Loucy (cell line): Measurements from ENCODE around the gene GNAT1.

Experiments
- CTCF ChIP-seq: fragments of 200-600 bp; sonication (generic); conservative IDR thresholded peaks from 2 replicates; pipeline ENCODE4 v1.5.1; 2014; ENCODE audit warnings: mild to moderate bottlenecking, antibody characterized with exemption, low read length
- EZH2phosphoT487 ChIP-seq: fragments of 200-600 bp; IDR thresholded peaks from 2 replicates; pipeline ENCODE4 v1.6.1; 2018; ENCODE audit warnings: antibody characterized with exemption, mild to moderate bottlenecking, moderate library complexity, borderline replicate concordance

DNA sequence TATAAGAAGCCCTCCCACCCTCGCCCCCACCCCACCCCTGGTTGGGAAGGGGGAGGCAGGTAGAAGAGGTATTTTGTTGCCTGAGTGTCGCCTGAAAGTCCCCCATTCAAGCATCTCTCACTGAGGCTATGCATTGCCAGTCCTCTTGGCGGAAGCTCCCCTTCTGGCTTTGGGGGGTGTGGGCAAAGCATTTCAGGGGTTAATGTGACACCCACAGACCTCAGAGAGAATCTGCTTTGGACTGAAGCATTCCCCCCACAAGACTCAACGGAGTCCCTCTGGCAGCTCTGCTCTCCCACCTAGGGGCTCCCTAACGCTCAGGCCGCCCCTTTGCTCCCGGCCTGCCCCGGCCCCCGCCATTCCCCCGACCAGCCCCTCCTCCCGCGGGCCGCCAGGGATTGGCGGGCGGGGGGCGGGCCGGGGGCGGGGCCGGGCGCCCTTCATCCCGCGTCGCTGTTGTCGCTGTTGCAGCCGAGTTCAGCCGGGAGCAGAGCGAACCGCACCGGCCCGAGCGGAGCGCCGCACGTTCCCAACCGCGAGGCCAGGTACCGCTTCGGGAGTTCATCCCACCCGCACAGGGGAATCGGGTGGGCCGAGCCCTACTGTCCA, 13.5 kb downstream of the GNAT1 start, which contains the start of gene SLC38A3:
- no peak for TF ChIP-seq EZH2phosphoT487
- TF ChIP-seq CTCF, result no peak
